ENCODE data around the gene SETD5.
"Not testable (repeated sequence)": the region's sequence is repeated elsewhere in the genome, so short reads cannot be mapped to it uniquely, and the experiment has no call there.

SETD5 gene

DNA sequence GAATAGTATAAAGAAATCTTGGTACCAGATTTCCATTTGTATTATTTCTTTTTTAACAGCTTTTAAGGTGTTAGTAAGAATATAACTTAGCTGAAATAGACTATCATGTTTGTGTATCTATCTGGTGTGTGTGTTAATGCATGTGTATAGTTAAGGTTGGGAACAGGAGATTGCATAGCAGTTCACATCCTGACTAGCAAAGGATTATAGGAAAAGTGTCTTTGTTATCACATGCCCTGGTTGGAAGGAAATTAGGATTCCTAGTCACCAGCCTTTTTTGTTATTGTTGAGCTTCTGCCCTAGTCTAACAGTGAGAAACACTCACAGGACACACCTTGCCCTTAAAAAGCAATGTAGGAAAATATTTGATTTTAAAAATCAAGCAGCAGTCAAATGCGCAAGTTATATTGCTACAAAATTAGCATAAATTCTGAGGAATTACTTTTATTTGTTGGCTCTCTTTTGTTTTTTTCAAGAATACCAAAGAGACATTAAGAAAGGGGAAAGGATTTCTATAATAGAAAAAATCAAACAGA is 58.2 kb downstream of the SETD5 start:
- no peak for DNase-seq (ENCODE audit: low read depth in 2 of 2)

DNA sequence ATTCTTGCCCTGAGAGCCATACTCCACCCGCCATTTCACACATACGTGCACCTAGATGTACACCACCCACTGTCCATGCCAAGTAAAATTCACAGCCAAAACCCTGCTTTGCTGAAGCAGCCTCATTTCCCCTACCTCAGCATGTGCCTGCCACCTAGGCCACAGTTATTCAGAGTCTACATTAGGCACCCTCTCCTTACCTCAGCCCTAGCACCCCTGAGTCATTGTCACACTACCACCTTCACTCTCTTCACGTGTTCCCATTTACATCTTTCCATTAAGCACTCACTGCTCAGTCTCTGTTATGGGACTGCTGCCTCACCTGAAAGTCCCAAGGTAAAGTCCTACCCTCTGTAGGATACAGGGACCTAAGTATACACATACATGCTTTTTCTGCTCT is 70.0 kb downstream of the SETD5 start:
- no peak for DNase-seq (ENCODE audit: low read depth in 2 of 2)

DNA sequence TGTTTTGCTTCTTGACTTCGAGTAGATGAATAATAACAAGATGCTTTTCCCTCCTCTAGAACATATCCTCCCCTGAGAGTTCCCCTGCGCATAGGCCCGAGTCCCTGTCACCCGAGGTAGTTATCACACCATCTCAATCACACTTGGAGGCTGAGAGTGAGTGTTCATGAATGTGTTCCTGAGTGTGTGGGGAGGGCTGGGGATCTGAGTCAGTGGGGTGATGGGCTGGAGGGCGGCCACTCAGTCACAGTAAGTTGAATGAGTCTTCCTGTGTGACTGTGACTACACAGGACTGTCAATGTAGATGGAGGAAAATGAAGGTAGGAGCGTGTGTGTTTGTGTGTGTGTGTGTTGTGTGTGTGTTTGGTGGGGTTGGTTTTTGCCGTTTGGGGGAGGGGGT is 71.0 kb downstream of the SETD5 start:
- DNase-seq (ENCODE audit: low read depth in 2 of 2) = no peak

DNA sequence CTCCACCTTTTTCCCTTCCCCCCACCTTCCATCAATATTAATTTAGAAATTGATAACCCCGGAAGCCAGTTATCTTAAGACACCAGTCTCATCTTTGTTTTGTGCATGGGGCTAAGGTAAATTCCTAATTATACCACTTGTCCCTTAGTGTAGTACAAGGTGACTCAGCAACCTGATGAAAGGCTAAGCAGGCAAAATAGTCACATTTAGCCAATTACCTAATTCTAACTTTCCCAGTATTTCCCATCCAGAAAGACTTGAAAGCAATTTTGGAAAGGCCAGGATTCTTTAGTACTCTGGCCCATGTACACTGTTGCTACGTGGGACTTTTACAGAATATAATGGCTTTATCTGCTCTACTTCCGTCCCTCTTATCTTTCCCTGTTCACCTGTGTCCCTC is 72.6 kb downstream of the SETD5 start:
- no peak for DNase-seq (ENCODE audit: low read depth in 2 of 2)

DNA sequence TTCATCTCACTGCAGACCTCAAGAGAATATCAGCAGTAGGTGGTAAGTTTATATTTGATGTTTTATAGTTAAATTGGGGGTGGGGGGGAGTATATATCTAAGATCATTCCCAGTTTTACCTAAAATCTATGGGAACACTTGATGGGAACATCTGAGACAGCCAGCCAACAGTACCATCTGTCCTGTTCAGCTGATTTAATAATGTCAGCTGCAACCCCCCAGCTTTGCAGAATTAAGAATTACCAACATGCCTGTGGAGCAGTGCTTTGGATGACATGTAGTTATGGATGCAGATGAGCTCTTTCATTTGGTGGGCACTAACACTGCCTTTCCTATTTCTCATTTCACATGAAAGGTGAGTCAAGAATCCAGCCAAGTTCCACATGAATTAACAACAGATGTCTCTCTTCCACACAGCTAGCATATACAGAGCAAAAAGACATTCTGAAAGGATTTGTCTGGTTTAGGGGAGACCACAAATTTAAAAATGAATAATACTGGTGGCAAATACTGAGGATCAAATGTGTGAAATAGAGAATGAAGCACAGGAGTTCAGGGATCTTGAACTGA is 76.2 kb downstream of the SETD5 start:
- DNase-seq (ENCODE audit: low read depth in 2 of 2) = no peak

DNA sequence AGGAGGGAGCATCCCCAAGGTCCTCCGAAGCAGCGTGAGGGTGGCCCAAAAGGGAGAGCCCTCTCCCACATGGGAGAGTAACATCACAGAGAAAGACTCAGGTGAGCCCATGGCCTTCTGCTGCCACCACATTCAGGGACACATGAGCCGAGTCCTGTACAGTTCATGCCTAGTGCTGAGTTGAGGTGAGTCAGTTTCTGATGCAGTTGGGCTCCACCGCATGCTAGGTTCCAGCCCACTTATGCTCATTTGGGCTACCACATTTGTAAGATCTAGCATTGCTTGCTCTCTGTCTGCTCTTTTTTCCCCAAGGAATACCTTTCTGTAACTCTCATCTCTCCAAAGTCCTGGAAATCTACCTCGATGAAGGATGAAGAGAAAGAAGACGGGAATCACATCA is 77.1 kb downstream of the SETD5 start:
- DNase-seq (ENCODE audit: low read depth in 2 of 2) = no peak

DNA sequence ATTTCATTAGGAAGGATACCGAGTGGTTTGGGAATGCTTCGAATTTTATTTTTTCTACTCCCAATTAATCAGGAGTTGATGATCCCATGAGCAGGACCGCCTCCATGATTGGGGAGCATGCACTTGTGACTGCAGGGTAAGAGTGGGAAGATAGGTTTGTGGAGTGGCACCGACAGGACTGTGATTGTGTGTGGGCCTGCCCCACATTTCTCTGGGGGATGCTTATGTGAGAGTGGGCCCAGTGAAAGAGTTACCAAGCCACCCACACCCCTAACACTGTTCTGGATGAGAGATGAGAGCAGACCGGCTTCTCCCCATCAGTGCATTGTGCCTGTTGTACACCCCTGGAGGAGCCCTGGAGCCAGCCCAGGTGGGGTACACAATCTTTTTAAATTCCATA is 79.5 kb downstream of the SETD5 start:
- no peak for DNase-seq (ENCODE audit: low read depth in 2 of 2)

DNA sequence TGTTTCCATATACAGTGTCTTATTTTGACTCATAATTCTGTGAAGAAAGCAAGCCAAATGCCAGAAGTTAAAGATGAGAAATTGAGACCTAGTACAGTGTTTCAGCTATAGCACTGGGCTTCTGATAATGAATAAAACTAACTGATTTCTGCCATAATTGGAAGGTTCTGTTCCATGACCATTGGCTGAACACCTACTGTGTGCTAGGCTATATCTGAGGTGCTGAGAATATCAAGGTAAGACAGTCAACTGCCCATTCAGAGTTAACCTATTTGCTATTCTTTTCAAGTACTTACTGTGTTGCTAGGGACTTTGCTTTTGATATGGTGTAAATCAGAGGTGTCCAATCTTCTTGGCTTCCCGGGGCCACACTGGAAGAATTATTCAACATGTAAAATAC is 82.8 kb downstream of the SETD5 start:
- no peak for DNase-seq (ENCODE audit: low read depth in 2 of 2)

DNA sequence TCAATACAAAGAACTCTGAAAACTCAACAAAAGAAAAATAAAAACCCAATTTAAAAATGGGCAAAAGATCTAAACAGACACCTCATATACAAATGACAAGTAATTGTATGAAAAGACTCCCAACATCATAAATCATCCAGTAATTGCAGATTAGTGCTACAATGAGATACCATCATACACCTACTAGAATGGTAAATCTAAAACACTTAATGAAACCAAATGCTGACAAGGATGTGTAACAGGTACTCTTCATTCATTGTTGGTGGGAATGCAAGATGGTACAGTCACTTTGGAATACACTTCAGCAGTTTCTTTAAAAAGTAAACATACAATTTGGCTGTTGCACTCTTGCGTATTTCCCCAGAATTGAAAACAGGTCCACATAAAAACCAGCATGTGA is 87.8 kb downstream of the SETD5 start:
- no peak for DNase-seq (ENCODE audit: low read depth in 2 of 2)

DNA sequence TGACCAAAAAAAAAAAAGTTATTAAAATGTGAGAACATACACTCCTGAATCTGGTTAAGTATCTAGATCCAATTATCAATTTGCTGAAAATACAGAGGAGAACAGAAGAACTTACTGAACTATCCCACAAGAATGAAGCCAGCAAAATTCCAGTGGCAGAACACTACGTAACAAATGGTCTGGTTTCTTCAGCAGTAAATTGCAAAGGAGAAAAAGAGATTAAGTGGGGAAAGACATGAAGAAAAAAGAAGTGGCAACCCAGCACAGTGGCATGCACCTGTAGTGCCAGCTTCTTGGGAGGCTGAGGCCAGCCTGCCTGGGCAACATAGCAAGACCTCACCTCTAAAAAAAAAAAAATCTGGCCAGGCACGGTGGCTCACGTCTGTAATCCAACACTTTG is 94.1 kb downstream of the SETD5 start:
- no peak for DNase-seq (ENCODE audit: low read depth in 2 of 2)

DNA sequence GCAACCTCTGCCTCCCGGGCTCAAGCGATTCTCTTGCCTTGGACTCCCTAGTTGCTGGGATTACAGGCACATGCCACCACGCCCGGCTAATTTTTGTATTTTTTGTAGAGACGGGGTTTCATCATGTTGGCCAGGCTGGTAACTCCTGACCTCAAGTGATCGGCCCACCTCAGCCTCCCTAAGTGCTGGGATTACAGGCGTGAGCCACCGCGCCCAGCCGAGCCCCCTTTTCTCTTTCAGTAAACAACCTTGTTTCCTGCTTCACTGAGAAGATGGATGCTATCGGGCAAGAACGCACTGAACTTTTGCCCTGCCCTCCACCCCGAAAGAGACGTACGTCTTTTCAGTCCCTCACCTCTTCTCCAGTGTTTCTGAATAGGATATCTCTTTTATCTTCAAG is 96.6 kb downstream of the SETD5 start:
- not testable (repeated sequence) for DNase-seq (ENCODE audit: low read depth in 2 of 2)

DNA sequence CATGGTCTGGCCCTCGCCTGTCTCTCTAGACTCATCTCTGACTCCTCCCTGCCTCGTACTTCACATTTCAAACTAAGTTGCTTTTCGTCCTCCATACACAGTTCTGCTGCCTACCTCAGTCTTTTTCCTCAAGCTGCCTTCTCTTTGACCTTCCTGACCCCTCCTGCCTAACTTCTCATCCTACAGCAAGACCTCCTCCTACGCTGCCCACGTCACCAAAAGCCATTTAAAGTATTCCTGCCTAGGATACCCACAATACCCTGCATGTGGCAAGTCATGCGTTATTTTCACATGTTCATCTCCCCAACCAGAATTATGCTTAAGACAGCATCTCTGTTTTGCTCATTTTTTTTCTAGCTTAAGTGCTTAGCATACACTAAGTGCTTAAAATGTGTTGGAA is 99.5 kb downstream of the SETD5 start:
- DNase-seq (ENCODE audit: low read depth in 2 of 2) = no peak

DNA sequence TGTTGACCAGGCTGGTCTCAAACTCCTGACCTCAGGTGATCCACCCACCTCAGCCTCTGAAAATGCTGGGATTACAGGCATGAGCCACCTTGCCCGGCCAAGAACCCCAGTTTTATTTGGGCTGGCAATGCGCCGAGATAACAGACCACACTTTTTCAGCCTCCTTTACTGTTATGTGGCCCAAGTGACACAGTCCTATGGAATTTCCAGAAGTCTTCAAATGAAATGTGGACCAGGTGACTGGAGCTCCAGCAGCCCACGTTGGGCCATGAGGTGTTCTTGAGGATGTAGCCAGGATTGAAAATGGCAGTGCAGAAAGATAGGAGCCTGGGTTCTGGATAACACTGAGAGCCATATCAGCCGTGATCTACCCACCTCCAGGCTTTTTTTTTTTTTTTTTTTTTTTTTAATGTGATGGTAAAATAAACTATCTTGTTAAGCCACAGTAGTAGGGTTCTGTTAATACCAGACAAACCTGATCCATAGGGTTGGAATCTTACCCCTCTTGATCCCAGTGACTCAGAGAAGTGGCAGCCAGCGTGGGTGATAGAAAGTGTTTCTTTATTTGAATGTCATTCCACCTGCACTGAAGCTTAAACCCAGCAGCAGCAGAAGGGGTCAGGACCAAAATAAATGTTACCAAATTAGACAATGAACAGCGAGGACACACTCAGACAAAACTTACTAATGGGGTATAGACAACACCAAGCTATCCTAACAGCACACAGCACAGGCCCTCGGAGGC is 100.6 kb downstream of the SETD5 start:
- no peak for DNase-seq (ENCODE audit: low read depth in 2 of 2)

DNA sequence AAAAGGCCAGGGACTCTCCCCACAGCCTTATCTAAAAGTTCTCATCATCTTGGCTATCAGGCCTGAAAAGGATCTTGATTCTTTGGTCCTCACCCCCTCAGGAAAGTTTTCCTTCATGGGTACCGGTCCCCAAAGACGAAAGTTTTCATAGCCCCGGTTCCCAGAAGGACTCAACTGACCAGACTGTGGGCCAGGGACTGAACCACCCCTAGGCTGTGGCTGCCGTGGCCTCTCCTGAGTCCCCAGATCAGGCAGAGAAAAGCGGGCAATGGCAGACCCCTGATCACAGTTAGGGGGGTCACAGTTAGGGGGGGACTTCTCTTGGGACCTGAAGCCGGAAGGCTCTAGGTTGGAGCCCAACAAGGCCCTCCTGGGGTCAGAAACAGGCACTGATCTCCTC is 101.4 kb downstream of the SETD5 start:
- DNase-seq (ENCODE audit: low read depth in 2 of 2) = no peak

DNA sequence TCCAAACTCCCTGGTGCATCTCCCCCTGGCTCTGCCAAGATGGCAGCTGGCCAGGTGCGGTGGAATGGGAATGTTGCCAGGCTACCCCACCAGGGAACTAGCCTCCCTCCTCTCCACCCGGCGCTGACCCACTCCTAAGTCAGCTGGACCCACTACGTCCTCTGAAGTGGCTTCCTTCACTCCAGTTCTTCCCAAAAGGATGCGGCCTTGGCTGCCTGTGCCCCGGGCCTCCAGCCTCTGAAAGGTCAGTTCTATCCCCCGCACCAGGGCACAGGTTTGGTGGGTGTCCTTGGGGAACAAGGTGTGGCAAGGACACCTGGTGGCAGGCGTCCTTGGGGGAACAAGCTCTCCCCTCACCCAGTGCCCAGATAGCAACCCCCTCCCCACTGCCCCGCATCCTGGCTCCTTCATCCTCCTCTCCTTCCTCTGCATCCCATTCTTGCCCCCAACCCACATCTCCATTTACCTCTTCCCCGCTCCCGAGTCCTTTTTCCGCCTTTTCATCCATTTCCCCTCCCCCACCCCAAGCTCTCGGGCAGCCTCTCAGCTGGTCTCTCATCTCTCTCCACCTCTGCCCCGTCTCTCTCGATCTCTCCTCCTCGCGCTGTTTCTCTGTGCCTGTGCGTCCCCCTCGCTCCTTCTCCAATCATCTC is 102.2 kb downstream of the SETD5 start:
- no peak for DNase-seq (ENCODE audit: low read depth in 2 of 2)

DNA sequence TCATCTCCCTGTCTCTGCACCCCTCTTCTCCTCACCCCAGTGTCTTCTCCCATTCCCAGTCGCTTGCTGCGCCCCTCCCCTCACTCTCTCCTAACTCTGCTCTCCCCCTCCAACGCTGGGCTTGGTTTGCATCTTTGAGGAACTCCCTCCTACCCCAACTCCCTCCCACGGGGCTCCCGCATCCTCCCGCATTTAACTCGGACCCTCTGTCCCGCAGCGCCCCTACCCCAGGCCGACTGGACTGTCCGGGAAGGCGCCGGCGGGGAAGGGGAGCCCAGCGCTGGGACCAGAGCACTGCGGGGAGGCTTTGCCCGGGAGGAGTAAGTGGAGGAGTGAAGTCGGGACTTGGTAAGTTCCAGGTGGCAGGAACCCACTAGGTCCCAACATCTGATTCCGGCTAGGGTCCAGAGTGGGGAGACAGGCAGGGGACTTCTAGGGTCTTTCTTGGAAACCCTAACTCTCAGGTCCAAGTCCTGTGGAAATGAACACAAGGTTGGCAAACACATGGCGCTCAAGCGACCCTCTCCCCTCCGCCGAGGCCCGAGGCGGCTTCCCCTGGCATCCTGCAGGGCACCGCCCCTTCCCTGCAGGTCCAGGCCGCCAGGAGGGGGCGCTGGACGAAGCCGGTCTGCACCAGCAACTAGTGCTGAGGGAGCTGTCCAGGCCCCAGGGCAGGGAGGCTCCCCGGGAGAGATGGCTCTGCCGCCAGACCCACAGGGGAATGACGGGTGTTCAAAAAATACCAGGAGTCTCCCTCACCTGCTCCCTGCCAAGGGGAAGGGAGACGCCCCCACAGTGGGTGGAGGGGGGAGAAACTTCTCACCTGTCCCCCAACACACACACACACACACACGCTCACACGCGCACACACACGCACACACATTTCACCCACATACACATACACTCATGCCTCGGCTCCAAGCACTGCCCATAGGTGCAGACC is 103.0 kb downstream of the SETD5 start:
- DNase-seq (ENCODE audit: low read depth in 2 of 2) = peak; percentile 8 to 30

DNA sequence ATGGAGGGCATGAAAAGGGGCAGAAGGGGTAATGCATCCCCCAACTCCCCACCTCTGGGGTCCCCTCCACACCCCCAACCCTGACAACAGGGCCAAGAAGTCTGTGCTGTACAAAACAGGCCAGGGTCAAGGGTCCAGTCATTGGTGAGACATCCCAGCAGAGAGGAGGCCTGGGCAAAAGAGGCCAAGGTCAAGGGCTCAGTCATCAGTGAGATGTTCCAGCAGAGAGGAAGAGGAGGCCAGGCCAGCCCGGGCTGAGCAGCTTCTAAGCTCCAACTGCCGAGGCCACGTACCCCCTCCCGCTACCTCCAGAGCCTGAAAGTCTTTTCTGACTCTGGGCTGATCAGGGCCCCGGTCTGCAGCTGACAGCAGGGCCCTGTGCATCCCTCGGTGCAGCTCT is 103.8 kb downstream of the SETD5 start:
- DNase-seq (ENCODE audit: low read depth in 2 of 2) = no peak

DNA sequence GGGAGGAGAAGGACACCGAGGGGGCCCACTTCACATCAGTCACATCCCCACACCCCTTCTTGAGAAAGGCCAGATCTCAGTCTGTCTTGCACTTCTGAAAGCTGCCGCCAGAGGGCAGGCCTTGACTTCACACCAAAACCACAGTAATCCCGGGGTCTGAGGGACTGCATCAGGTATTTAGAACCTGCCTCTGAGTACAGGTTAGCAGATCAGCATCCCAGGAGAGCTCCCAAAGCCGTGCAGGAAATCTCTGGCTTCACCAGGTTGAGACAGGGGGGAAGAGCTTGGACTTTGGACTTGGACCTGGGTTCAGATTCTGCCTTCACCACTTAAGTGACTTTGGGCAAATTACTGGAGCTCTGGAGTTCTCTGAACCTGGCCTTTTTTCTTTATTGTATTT is 105.9 kb downstream of the SETD5 start:
- DNase-seq (ENCODE audit: low read depth in 2 of 2) = peak; percentile 31 to 43

DNA sequence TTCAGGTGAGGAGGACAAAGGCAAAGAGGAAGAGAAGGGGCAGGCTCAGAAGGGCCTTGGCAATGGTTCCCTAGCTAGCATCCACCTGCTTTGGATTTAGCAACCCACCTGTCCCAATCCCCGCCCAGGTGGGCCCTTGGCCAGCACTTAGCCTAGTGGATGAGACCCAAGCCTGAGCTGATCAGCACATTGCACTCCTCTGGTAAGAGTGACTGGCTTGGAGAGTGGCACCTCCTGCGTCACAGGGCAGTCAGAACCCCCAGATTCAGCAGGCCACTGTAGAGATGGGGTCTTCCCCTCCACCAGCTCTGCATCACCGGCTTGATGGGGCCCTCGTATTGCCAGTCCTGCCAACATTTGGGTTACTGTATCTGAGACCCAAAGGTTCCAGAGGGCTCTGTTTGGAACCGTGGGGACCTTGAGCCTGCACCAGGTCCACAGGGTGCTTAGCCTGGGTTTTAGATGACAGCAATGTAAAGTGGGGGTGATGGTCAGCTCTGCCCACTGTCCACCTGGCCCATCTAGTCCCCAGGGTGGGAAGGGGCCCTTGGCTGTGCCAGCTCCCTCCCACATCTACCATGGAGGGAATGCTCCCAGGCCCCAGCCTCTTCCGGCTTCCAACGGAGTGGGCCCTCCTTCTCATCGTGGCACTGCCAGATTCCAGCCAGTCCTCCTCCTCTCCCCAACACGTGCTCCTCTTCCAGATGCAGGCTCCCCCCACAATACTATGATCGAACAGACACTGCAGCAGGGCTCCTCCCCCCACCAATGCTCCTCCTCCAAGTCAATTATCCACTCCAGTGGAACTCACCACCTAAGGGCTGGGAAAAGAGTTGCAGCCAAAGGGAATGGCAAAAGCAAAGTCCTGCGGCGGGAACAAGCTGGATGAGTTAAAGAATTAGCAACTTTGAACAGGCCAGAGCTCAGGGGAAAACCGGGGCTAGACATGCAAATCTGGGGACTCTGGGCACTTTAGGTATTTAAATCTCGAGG is 110.5 kb downstream of the SETD5 start:
- DNase-seq (ENCODE audit: low read depth in 2 of 2) = no peak

DNA sequence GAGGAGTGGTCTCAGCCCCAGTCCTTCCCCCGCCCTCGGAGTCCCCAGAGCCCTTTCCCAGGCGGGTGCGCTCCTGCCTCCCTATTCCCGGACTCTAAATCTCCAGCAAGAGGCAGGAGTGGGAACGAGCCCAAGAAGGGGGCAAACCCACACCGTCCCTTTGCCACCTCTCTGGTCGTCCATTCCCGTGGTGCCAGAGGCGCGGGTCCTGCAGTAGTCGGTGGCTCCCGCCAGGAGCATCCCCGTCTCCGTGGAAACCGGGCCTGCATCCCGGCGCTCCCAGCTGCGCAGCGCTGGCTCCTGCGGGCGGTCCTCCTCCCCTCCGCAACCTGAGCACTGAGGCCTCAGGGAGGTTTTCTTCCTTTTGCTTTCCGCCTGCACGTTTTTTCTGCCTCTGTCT is 111.4 kb downstream of the SETD5 start:
- DNase-seq (ENCODE audit: low read depth in 2 of 2) = no peak

Measured in stimulated activated CD8-positive, alpha-beta memory T cell treated with anti-CD3 and anti-CD28 coated beads, Interleukin-2, amount 100 ng/mL, for 1 hour (primary cell).